Posterior cingulate gyrus (tissue), 11 donors: Measurements from ENCODE around the gene PSMF1.

Experiments
- DNase-seq, 10 donors: peaks; one replicate each; pipeline versions ENCODE4 v3.0.0 to v3.0.0-alpha.2; 2020 to 2021; ENCODE audit warnings: mixed read lengths in 3 of 10
- intact Hi-C: fragments of 100-400 bp; cut with DNase I; formaldehyde crosslinking; loops from one replicate; pipeline ENCODE4 v1.15.1; 2023

PSMF1 gene

DNA sequence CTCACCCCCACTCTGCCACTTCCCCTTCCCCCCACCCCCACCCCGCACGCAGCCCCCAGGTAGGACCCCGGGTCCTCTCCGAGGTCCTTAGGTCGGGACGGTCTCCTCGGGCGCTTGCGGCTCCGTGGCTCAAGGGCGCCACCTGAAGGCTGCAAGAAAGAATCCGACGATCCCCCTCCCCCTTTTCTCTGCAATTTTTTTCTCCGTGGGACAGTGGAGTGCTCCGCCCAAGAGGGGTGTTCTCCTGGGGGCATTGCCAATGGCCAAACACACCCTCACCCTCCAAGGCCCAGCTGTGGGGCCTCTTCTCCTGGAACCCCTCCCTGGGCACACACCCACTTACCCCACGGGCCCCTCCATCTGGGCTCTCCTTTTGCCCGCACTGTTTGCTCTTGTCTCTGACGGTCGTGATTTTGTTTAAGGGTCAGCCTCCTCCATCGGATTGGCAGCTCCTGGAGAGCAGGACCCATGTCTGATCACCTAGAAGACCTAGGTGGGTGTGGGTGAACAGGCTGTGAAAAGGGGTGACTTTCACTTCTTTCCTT is 67.5 kb downstream of the PSMF1 start:
- peak in 6 of 10 donors; percentile 35 to 93 (median 66) for DNase-seq
- intact Hi-C loops, result no loop called here

DNA sequence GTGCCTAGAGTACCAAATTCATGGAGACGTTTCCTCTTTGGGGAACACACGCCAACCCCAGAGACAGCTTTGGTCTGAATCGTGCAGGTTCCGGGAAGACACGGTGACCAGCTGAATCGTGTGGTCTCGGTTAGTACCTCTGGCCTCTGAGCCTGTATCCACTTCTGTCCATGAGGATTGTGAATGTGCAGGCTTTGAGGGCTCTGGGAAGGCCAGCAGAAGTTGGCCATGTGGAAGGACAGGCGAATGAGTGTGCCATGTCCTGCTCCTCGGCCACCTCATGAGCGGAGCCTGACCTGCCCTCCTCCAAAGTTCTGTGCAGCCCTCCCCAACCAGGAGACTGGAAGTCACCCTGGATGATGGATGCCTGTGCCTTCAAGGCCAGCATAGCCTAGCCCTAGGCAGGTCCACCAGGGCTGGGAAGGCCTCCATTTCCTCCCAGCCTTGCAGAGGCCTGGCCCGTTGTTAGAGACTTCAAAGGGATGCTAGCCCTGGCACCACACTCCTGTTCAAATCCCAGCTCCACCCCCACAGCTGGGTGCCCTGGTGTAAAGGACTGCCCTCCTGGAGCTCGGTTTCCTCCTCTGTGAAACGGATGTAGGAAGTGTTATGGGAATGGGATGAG is 68.1 kb downstream of the PSMF1 start:
- no peak for DNase-seq
- intact Hi-C loops, result no loop called here

- intact Hi-C loops, result no loop called here
- DNase-seq, result no peak
These were observed 69.3 kb downstream of the PSMF1 start for GRCh38 chr20:1187605-1188171.

DNA sequence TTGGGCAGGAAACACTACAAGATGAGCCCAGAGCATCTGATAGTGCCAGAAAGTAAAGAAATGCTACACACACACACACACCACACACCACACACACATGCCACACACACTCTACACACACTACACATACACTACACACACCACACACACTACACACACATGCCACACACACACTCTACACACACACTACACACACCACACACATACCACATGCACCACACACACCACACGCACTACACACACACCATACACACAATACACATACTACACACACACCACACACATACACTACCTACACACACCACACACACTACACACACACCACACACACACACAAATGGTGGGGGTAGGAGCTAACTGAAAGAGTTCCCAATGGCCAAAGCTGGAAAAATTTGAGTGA is 69.9 kb downstream of the PSMF1 start:
- DNase-seq, result no peak
- intact Hi-C loops, result no loop called here

DNA sequence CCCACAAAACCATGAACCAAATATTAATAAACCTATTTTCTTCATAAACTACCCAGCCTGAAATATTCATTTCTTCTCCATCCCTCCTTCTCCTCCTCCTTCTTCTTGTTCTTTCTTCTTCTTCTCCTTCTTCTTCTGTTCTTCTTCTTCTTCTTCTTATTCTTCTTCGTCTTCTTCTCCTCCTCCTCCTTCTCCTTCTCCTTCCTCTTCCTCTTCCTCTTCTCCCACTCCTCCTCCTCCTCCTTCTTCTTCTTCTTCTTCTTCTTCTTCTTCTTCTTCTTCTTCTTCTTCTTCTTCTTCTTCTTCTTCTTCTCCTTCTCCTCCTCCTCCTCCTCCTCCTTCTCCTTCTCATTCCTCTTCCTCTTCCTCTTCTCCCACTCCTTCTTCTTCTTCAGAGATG is 71.4 kb downstream of the PSMF1 start:
- intact Hi-C loops, result no loop called here

GRCh38 chr20:1190847-1191246 is 72.4 kb downstream of the PSMF1 start:
- intact Hi-C loops, result no loop called here
- DNase-seq, result no peak

More for the DNA sequence above, 71.4 kb downstream of the PSMF1 start:
- DNase-seq, result no peak

DNA sequence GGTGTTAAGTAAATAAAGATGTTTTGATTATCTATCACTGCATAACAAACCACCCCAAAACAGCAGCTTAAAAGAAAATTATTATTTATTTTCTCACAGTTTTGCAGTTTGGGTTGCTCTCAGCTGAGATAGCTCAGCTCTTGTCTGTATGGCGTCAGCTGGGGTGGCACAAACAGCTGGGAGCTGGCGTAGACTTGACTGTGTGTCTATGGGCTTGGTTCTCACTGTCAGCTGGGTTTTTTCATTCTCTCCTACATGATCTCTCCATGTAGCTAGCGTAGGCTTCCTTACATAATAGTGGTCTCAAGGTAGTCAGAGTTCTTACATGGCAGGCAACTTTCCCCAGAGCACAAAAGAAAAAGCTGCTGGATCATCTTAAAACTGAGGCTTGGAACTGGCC is 72.9 kb downstream of the PSMF1 start:
- intact Hi-C loops, result no loop called here
- DNase-seq, result no peak

DNA sequence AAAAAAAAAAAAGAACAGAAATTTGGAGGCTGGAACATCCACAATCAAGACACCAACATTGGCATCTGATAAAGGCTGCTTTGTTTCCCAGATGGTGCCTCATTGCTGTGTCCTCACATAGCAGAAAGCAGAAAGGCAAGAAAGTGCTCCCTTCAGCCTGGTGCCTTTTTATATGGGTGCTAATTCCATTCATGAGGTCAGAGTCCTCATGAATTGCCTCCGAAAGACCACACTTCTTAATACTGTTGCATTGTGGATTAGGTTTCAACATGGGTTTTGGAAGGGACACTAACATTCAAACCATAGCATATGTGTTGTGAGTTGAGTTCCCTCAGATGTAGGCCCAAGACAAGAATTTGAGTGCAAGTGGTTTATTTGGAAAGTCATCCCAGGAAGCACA is 76.8 kb downstream of the PSMF1 start:
- no peak for DNase-seq
- intact Hi-C loops, result no loop called here

GRCh38 chr20:1196634-1197033 is 78.2 kb downstream of the PSMF1 start:
- intact Hi-C loops, result no loop called here
- DNase-seq, result no peak

DNA sequence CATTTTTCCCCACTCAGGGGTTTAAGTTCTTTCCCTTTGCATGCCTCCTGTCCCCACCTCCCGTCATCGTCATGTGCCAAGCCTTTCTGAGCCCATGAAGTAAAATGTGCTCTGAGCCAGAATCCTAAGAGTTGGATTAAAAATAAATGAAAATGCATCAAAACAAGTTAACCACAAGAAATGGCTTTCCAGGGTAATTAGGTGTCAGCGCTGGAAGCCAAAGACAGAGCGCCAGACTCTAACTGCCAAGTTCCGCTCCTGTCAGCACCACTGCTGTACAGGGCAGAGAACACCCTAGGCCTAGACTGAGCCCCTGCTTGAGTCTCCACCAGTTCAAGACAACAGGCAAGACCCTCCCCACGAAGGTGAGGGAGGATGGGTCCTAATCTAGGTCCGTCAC is 79.4 kb downstream of the PSMF1 start:
- DNase-seq, result no peak
- intact Hi-C loops, result no loop called here

- intact Hi-C loops, result no loop called here
- DNase-seq, result no peak
These were observed 80.3 kb downstream of the PSMF1 start for GRCh38 chr20:1198751-1199150.

GRCh38 chr20:1199212-1199873 is 80.9 kb downstream of the PSMF1 start:
- intact Hi-C loops, result no loop called here
- DNase-seq, result no peak

GRCh38 chr20:1199964-1200363 is 81.6 kb downstream of the PSMF1 start:
- intact Hi-C loops, result no loop called here
- DNase-seq, result no peak

DNA sequence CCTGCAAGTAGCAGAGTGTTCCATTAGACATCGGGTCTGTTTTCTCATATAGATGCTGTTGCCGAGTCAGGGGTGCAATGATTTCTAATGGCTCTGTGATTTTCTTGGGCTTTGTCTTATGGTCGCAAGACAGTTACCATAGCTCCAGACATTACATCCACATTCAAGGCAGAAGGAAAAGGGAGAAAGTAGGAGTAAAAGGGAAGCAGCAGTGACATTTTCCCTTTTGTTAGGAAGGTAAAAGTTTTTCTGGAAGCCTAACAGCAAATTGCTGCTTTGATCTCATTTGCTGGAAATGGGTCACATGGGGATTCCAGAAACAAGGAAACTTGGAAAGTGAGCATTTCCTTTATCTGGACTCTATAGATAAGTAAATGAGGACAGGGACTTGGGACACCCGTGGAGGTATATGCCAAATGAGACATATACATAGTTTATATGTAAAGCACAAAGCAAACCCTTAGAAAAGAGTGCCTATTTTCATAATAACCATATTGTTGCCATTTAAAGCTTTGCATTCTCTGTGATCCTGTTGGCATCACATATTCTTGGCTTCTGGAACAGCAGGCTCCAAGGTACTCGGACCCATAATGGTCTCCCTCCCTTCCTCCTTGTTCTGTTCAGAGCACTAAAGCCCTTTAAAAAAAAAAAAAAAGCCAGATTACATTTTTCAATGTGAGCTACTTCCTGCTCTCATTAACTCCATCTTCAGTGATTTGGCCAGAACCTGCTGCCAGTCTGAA is 84.5 kb downstream of the PSMF1 start, which contains the start of gene C20orf202:
Gene C20orf202 (plus strand): TSS at position 693 of the 743 bp plus-strand sequence. CDS start 132 bp downstream, outside the sequence.
- no peak for DNase-seq
- intact Hi-C loops, result no loop called here

- DNase-seq, result no peak
- intact Hi-C loops, result no loop called here
These were observed 85.2 kb downstream of the PSMF1 start for GRCh38 chr20:1203630-1204029.

GRCh38 chr20:1204113-1204512 is 85.7 kb downstream of the PSMF1 start:
- DNase-seq, result no peak
- intact Hi-C loops, result no loop called here

- no peak for DNase-seq
- intact Hi-C loops, result no loop called here
These were observed 86.2 kb downstream of the PSMF1 start for GRCh38 chr20:1204576-1204975.

DNA sequence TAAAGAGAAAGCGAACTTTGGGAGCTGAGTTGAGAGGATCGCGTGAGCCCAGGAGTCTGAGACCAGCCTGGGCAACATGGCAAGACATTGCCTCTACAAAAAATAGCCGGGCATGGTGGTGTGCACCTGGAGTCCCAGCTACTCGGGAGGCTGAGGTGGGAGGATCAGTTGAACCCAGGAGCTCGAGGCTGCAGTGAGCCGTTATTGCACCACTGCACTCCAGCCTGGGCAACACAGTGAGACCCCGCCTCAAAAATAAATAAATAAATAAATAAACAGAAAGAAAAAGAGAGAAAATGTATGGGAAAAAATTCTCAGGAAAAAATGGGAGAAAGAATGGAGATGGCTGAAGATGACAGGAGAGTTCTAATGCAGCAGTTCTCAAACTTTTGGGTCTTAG is 87.4 kb downstream of the PSMF1 start:
- intact Hi-C loops, result no loop called here
- DNase-seq, result no peak

- intact Hi-C loops, result no loop called here
- DNase-seq, result no peak
These were observed 88.2 kb downstream of the PSMF1 start for GRCh38 chr20:1206366-1207148.

GRCh38 chr20:1207293-1207878 is 89.0 kb downstream of the PSMF1 start:
- DNase-seq, result no peak
- intact Hi-C loops, result no loop called here
